Measurements from ENCODE around the gene ZNHIT2. TPM values are rescaled to one million over a fixed set of nuclear protein-coding genes. Genes with fewer than 3 reads are reported as not detected.

The ZNHIT2 gene
- total and polyA plus RNA-seq, 10 of the 15 experiments (the other 5 are each of a cell fraction or from before 2014, with no cell fraction given): 0.24 to 20.4 (median 15.5) TPM; not detected in 1

GRCh38 chr11:65112546-65113360 lies 4.7 kb downstream of the ZNHIT2 start:
- peaks cover 20% of the 10 kb centered on the region for H3K79me2 ChIP-seq (ENCODE audit: control insufficient read depth, insufficient read depth, low read length)
- H2AFZ ChIP-seq (ENCODE audit: control insufficient read depth, low read depth, low read length): peak overlapping the region; percentile 50
- DNase-seq (ENCODE audit: low read depth, low spot score) (no peak), FAIRE-seq (peak; percentile 18), ATAC-seq (peak; percentile 73)
- peak overlapping the region; percentile 95 for H3K4me2 ChIP-seq (ENCODE audit: control insufficient read depth, insufficient read depth)
- peak overlapping the region; percentile 85 for H3K4me3 ChIP-seq
- ChIA-PET POLR2A (interaction anchor here (0.6 to 2.7 kb wide), 8 partner anchors 9 to 218 kb away, joined by 3 to 31 read pairs (median 6); partner anchors contain the start of genes ARL2, CAPN1, FAU and MRPL49), RAD21 (ENCODE audit: unreplicated experiment) (interaction anchor here (1.0 to 3.8 kb wide), 9 partner anchors 9 to 265 kb away, joined by 3 to 59 read pairs (median 5); partner anchors contain the start of genes CAPN1, DPF2, FAU and MRPL49), CTCF (interaction anchor here (0.7 to 6.3 kb wide), 26 partner anchors 9 to 267 kb away, joined by 3 to 93 read pairs (median 4); partner anchors contain the start of genes ARL2, CAPN1, DPF2 and FAU), SMC1A (ENCODE audit: uncharacterized antibody, unreplicated experiment) (interaction anchor here (1.2 to 1.3 kb wide), 3 partner anchors 69 to 264 kb away, joined by 3 to 8 read pairs (median 3); partner anchors contain the start of gene CAPN1)
- in situ Hi-C loops (cut with MboI) (no loop called here), intact Hi-C loops (cut with micrococcal nuclease; ENCODE audit: unreplicated experiment) (loop anchor here (5.0 to 10.0 kb wide), 4 partner anchors 70 to 338 kb away; partner anchors contain the start of genes ATG2A, CAPN1, DPF2 and SF1)
- 1% methylated on average over 55 of the region's 57 CpGs for WGBS (ENCODE audit: insufficient coverage, insufficient replicate concordance, low lambda C conversion rate, missing lambda C conversion rate)
- peak overlapping the region; percentile 42 for H3K9ac ChIP-seq (ENCODE audit: control insufficient read depth, insufficient read depth, low read length)
- H3K27ac ChIP-seq (ENCODE audit: control insufficient read depth, insufficient read depth): peak overlapping the region; percentile 14
- H3K27me3 ChIP-seq (replicated peaks in 1 of 2; ENCODE audit: control insufficient read depth in 2 of 2, insufficient read depth in 2 of 2, low read length in 1 of 2): no peaks in the 10 kb centered on the region
- peaks cover 8 to 14% of the 10 kb centered on the region in 2 experiments; a peak in 3 of 4 replicates for H3K36me3 ChIP-seq (ENCODE audit: control insufficient read depth in 2 of 2, insufficient read depth in 2 of 2, low read length in 1 of 2)
- H4K20me1 ChIP-seq (ENCODE audit: control insufficient read depth, insufficient read depth): no peaks in the 10 kb centered on the region; the same call in 1 of the 2 replicates
- no peaks in the 10 kb centered on the region for H3K9me3 ChIP-seq (replicated peaks; ENCODE audit: control insufficient read depth, insufficient read depth, low read length)
- BruUV-seq (replicated peaks): no TSS peak
- peaks cover 24% of the 10 kb centered on the region for H3K4me1 ChIP-seq (ENCODE audit: control insufficient read depth, insufficient read depth, low read length)
- TF ChIP-seq TCF3 (IDR thresholded peaks at IDR 0.05; ENCODE audit: borderline replicate concordance, insufficient read depth, low read depth, low read length) (0 out of 2 replicates have a peak, but pooled peaks have one; percentile 23), BCL3 (IDR thresholded peaks at IDR 0.05; ENCODE audit: borderline replicate concordance, insufficient read depth, low read depth, low read length, poor library complexity, severe bottlenecking) (peak; percentile 64), HDAC2 (IDR thresholded peaks at IDR 0.05) (no peak), PKNOX1 (IDR thresholded peaks at IDR 0.05) (peak; percentile 55; the same call in 1 of the 2 replicates), NR2F1 (conservative IDR thresholded peaks at IDR 0.05) (0 out of 2 replicates have a peak, but pooled peaks have one; percentile 12), BACH1 (IDR thresholded peaks at IDR 0.05; ENCODE audit: borderline replicate concordance) (peak; percentile 99), BHLHE40 (IDR thresholded peaks at IDR 0.05; ENCODE audit: borderline replicate concordance in 1 of 2, low read depth in 2 of 2, low read length in 1 of 2) (peak; percentile 34 to 65; a peak in 1 of 4 replicates), RB1 (IDR thresholded peaks at IDR 0.05; ENCODE audit: borderline replicate concordance) (peak; percentile 38; the same call in 1 of the 2 replicates), LARP7 (IDR thresholded peaks at IDR 0.05) (peak; percentile 91), POLR2AphosphoS2 (IDR thresholded peaks at IDR 0.05; ENCODE audit: low read depth, low read length) (no peak), YY1 (IDR thresholded peaks at IDR 0.05; ENCODE audit: low read depth, low read length) (peak; percentile 53; the same call in 1 of the 2 replicates), WRNIP1 (IDR thresholded peaks at IDR 0.05; ENCODE audit: borderline replicate concordance, low read depth, low read length) (no peak), NKRF (conservative IDR thresholded peaks at IDR 0.05) (peak; percentile 81)

All from GM12878 (cell line).